Measurements from ENCODE around the gene KIF18B. TPM values are rescaled to one million over a fixed set of nuclear protein-coding genes. Genes with fewer than 3 reads are reported as not detected.

KIF18B gene
- total RNA-seq = 3.9 to 7.7 TPM (median 5.2 TPM) in 3 replicates
- long read RNA-seq, full-length matches to known transcripts = 3 of 5 reads
- long read RNA-seq, partial matches to known transcripts = 2 of 5 reads
- long read RNA-seq, other reads (novel, unspliced or antisense) = 0 of 5 reads

DNA sequence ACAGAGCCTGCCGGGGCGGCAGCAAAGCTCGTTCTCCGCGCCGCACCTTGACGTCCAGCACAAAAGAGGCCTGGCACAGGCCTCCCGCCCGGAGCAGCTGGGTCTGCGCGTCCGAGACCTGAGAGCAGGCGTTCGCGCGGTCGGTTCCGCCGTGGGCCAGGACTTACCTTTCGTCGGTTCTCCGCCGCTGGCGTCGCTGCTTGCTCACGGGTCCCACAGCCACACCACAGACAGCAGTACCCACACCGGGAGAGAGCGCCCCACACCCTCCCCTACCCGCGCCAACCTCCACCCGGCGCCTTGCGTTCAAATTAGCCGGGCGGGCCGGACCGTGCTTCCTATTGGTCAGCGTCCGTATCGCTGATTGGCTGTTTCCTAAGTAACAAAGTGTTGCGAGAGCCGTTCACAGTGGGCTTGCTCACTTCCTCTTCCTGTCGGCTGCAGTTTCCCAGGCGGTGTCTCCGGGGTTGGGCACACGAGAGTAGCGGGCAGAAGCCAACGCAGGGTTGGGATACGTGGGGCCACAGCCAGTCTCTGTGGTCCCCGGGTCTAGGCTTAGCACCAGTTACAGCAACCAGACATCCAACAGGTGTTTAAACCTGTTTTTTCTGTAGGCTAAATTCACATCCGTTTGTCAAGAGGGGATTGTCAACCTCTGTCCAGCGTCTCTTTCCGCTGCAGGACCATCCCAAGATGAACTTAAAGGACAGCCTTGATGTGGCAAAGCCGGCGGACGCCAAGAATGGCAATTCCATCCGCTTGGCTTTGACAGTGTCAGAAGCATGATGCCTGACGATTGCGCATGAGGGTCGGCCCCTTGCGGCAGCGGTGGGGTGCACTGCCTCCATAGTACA, at the start of gene KIF18B:
KIF18B (minus strand) TSS at position 313 of the 854 bp plus-strand sequence. CDS start 11,429 bp downstream, outside the sequence.
- H3K9me3 Mint-ChIP-seq (ENCODE audit: low read depth) = no peaks in the 10 kb centered on the region
- peak; percentile 96 for DNase-seq (ENCODE audit: low spot score)
- peak within 1 kb of the TSS; percentile 92 for H3K27ac Mint-ChIP-seq (ENCODE audit: unreplicated experiment)
- H3K4me1 Mint-ChIP-seq (ENCODE audit: low read depth) = peaks cover 23% of the 10 kb centered on the region
- peak within 1 kb of the TSS; percentile 82 for H3K4me3 Mint-ChIP-seq (ENCODE audit: unreplicated experiment)
- H3K36me3 Mint-ChIP-seq (ENCODE audit: low read depth) = no peaks in the 10 kb centered on the region
- no peak for TF ChIP-seq CTCF (IDR thresholded peaks at IDR 0.05)
- H3K27me3 Mint-ChIP-seq (ENCODE audit: low read depth) = no peaks in the 10 kb centered on the region

GRCh38 chr17:44996304-44996703, 48.7 kb upstream of the KIF18B start:
- TF ChIP-seq CTCF (IDR thresholded peaks at IDR 0.05) = no peak
- H3K36me3 Mint-ChIP-seq (ENCODE audit: low read depth) = peaks cover 4% of the 10 kb centered on the region
- peaks cover 8% of the 10 kb centered on the region for H3K9me3 Mint-ChIP-seq (ENCODE audit: low read depth)
- no peak for DNase-seq (ENCODE audit: low spot score)
- no peak overlapping the region for H3K4me3 Mint-ChIP-seq (ENCODE audit: unreplicated experiment)
- no peak overlapping the region for H3K27ac Mint-ChIP-seq (ENCODE audit: unreplicated experiment)
- H3K27me3 Mint-ChIP-seq (ENCODE audit: low read depth) = peaks cover 6% of the 10 kb centered on the region
- H3K4me1 Mint-ChIP-seq (ENCODE audit: low read depth) = peaks cover 3% of the 10 kb centered on the region

GRCh38 chr17:44995436-44996001, 47.9 kb upstream of the KIF18B start:
- Mint-ChIP-seq H3K4me3 (ENCODE audit: unreplicated experiment) (no peak overlapping the region), H3K4me1 (ENCODE audit: low read depth) (peaks cover 3% of the 10 kb centered on the region), H3K9me3 (ENCODE audit: low read depth) (peaks cover 8% of the 10 kb centered on the region), H3K36me3 (ENCODE audit: low read depth) (peaks cover 4% of the 10 kb centered on the region), H3K27ac (ENCODE audit: unreplicated experiment) (no peak overlapping the region), H3K27me3 (ENCODE audit: low read depth) (peaks cover 6% of the 10 kb centered on the region)
- TF ChIP-seq CTCF (IDR thresholded peaks at IDR 0.05) = no peak
- no peak for DNase-seq (ENCODE audit: low spot score)

DNA sequence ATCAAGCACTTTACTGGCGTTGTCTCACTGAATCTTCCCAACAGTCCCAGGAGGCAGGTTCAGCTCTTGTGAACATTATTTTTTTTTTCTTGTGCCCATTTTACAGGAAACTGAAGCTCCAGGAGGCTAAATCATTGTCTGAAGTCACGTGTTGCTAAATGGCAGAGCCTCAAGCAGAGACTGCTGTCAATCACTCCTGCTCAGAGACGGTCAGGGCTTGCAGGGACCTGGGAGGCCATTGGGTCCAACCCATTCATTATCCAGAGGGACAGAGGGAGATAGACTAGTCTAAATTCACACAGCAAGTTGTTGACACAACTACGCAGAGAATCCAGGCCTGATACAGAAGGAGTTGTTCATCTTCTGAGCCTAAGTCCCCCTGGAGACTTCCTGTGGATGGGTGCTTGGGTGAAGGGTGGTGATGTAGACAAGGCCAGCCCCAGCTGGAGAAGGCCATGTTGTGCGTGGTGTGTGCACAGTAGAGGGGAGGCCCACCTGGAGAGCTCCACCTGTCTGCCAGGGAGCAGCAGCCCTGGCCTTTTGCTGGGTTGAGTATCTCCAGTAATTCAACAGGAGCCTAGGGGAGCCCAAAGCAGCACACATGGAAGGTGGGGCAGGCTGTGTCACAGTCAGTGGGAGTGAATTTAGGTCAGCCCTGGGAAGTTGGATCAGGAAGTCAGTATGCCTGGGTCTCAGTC, 44.8 kb upstream of the KIF18B start:
- Mint-ChIP-seq H3K4me3 (ENCODE audit: unreplicated experiment) (no peak overlapping the region), H3K4me1 (ENCODE audit: low read depth) (peaks cover 4% of the 10 kb centered on the region), H3K27me3 (ENCODE audit: low read depth) (peaks cover 6% of the 10 kb centered on the region), H3K9me3 (ENCODE audit: low read depth) (no peaks in the 10 kb centered on the region), H3K36me3 (ENCODE audit: low read depth) (no peaks in the 10 kb centered on the region), H3K27ac (ENCODE audit: unreplicated experiment) (no peak overlapping the region)
- DNase-seq (ENCODE audit: low spot score) = no peak
- no peak for TF ChIP-seq CTCF (IDR thresholded peaks at IDR 0.05)

GRCh38 chr17:44990994-44991393, 43.4 kb upstream of the KIF18B start:
- Mint-ChIP-seq H3K4me1 (ENCODE audit: low read depth) (peaks cover 7% of the 10 kb centered on the region), H3K4me3 (ENCODE audit: unreplicated experiment) (no peak overlapping the region), H3K27me3 (ENCODE audit: low read depth) (peaks cover 6% of the 10 kb centered on the region), H3K36me3 (ENCODE audit: low read depth) (no peaks in the 10 kb centered on the region), H3K27ac (ENCODE audit: unreplicated experiment) (no peak overlapping the region), H3K9me3 (ENCODE audit: low read depth) (no peaks in the 10 kb centered on the region)
- DNase-seq (ENCODE audit: low spot score) = no peak
- TF ChIP-seq CTCF (IDR thresholded peaks at IDR 0.05) = no peak

All from chondrocyte (in vitro differentiated cells).